Caco-2 (cell line): ENCODE data around the gene PUM1. TPM values are rescaled to one million over a fixed set of nuclear protein-coding genes. Genes with fewer than 3 reads are reported as not detected.

Experiments used
- BruUV-seq: library from RNA; stranded (reverse); fragments of 400-500 nt; replicated peaks from 2 replicates; lab custom pipeline; 2021; lab: Mats Ljungman, UMichigan
- CTCF ChIA-PET: fragments of 300-600 bp; sonication (Branson Sonifier 250); formaldehyde crosslinking; loops from one replicate; lab custom pipeline; 2022; ENCODE audit warnings: antibody characterized with exemption; lab: Charles Lee
- POLR2A ChIA-PET: fragments of 300-600 bp; sonication (Branson Sonifier 250); formaldehyde crosslinking; loops from one replicate; lab custom pipeline; 2022; ENCODE audit warnings: antibody characterized with exemption; lab: Charles Lee
- DNase-seq, 2 experiments: peaks; one replicate each; pipeline versions ENCODE4 v3.0.0 to v3.0.0-alpha.2; 2020 to 2022
- H3K27me3 ChIP-seq: replicated peaks from 2 replicates; pipeline ENCODE4 v1.6.0; 2011; ENCODE audit warnings: low read length; ENCODE audit not compliant: control insufficient read depth, insufficient read depth
- H3K36me3 ChIP-seq: 2 replicates; pipeline ENCODE4 v1.5.1; 2011; ENCODE audit warnings: low read length; ENCODE audit not compliant: control insufficient read depth, insufficient read depth
- H3K4me1 ChIP-seq: fragments of 250-450 bp; sonication (Bioruptor Pico); 2 replicates; pipeline ENCODE4 v1.5.1; 2020; ENCODE audit warnings: mild to moderate bottlenecking
- H3K4me3 ChIP-seq: 2 replicates; pipeline ENCODE4 v1.5.1; 2011; ENCODE audit warnings: low read depth, mild to moderate bottlenecking, control low read depth, low read length
- H3K9me3 ChIP-seq: fragments of 250-450 bp; sonication (Bioruptor Pico); 2 replicates; pipeline ENCODE4 v1.5.1; 2020; ENCODE audit warnings: mild to moderate bottlenecking, moderate library complexity
- H3K27ac Mint-ChIP-seq: one replicate; pipeline ENCODE4 v1.8.0; 2022; ENCODE audit warnings: mixed read lengths; ENCODE audit not compliant: unreplicated experiment
- H3K27me3 Mint-ChIP-seq: one replicate; pipeline ENCODE4 v1.8.0; 2022; ENCODE audit warnings: mixed read lengths; ENCODE audit not compliant: insufficient read depth, unreplicated experiment
- H3K36me3 Mint-ChIP-seq: one replicate; pipeline ENCODE4 v1.8.0; 2022; ENCODE audit warnings: mild to moderate bottlenecking, mixed read lengths; ENCODE audit not compliant: insufficient read depth, unreplicated experiment
- H3K4me1 Mint-ChIP-seq: one replicate; pipeline ENCODE4 v1.8.0; 2022; ENCODE audit warnings: low read depth, mixed read lengths; ENCODE audit not compliant: unreplicated experiment
- H3K4me3 Mint-ChIP-seq: one replicate; pipeline ENCODE4 v1.8.0; 2022; ENCODE audit warnings: mild to moderate bottlenecking, moderate library complexity, mixed read lengths; ENCODE audit not compliant: unreplicated experiment
- H3K9me3 Mint-ChIP-seq: one replicate; pipeline ENCODE4 v1.8.0; 2022; ENCODE audit warnings: mixed read lengths; ENCODE audit not compliant: unreplicated experiment
- intact Hi-C: fragments of 100-400 bp; cut with micrococcal nuclease; formaldehyde crosslinking; loops from one replicate; pipeline ENCODE4 v1.10.0; 2022; ENCODE audit not compliant: unreplicated experiment
- total RNA-seq: library from RNA; stranded (reverse); gene quantifications from 2 replicates; pipeline ENCODE4 v1.2.3, GENCODE V29; 2022
- TF ChIP-seq, protein P1 (sequence below), 2 experiments: fragments of 200-600 bp in 1 of 2; IDR thresholded peaks; 1 replicate in 1 of 2; 2 replicates in 1 of 2; pipeline versions ENCODE4 v1.5.1 to v1.8.0; 2011 to 2022; ENCODE audit warnings: antibody characterized with exemption in 1 of 2, control low read depth in 1 of 2, inconsistent platforms in 1 of 2, low read depth in 1 of 2, low read length in 1 of 2, mild to moderate bottlenecking in 1 of 2, moderate library complexity in 1 of 2; ENCODE audit not compliant: insufficient read depth in 1 of 2, severe bottlenecking in 1 of 2, unreplicated experiment in 1 of 2

The PUM1 gene
- total RNA-seq, 1 experiment from 2014 or later, result 93.7 TPM

GRCh38 chr1:31011719-31012118 lies 53.8 kb downstream of the PUM1 start:
- H3K36me3 Mint-ChIP-seq, result peaks cover 22% of the 10 kb centered on the region
- intact Hi-C loops, result no loop called here
- Histone ChIP-seq H3K4me1 (peaks cover 36% of the 10 kb centered on the region), H3K27me3 (no peaks in the 10 kb centered on the region), H3K9me3 (no peaks in the 10 kb centered on the region), H3K36me3 (no peaks in the 10 kb centered on the region), H3K4me3 (no peak overlapping the region)
- TF ChIP-seq, protein P1, sequence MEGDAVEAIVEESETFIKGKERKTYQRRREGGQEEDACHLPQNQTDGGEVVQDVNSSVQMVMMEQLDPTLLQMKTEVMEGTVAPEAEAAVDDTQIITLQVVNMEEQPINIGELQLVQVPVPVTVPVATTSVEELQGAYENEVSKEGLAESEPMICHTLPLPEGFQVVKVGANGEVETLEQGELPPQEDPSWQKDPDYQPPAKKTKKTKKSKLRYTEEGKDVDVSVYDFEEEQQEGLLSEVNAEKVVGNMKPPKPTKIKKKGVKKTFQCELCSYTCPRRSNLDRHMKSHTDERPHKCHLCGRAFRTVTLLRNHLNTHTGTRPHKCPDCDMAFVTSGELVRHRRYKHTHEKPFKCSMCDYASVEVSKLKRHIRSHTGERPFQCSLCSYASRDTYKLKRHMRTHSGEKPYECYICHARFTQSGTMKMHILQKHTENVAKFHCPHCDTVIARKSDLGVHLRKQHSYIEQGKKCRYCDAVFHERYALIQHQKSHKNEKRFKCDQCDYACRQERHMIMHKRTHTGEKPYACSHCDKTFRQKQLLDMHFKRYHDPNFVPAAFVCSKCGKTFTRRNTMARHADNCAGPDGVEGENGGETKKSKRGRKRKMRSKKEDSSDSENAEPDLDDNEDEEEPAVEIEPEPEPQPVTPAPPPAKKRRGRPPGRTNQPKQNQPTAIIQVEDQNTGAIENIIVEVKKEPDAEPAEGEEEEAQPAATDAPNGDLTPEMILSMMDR (IDR thresholded peaks at IDR 0.05; ENCODE audit: insufficient read depth in 1 of 2, low read depth in 1 of 2, low read length in 1 of 2, severe bottlenecking in 1 of 2, unreplicated experiment in 1 of 2), result no peak
- no peaks in the 10 kb centered on the region for H3K27me3 Mint-ChIP-seq
- H3K4me3 Mint-ChIP-seq, result no peak overlapping the region
- no peak overlapping the region for H3K27ac Mint-ChIP-seq
- ChIA-PET CTCF (no interaction called here), POLR2A (no interaction called here)
- no peaks in the 10 kb centered on the region for H3K9me3 Mint-ChIP-seq
- DNase-seq, result no peak
- BruUV-seq, result no TSS peak
- H3K4me1 Mint-ChIP-seq, result peaks cover 26% of the 10 kb centered on the region

- no peak overlapping the region for H3K4me3 ChIP-seq
- ChIA-PET POLR2A (interaction anchor here (0.5 kb wide), 1 partner anchor 123 kb away, joined by 3 read pairs; no protein-coding TSS in a partner anchor), CTCF (interaction anchor here (0.5 kb wide), 1 partner anchor 92 kb away, joined by 4 read pairs; no protein-coding TSS in a partner anchor)
Observed at GRCh38 chr1:31010086-31010989, 55.2 kb downstream of the PUM1 start.

GRCh38 chr1:31007462-31007991 lies 58.0 kb downstream of the PUM1 start:
- peaks cover 63% of the 10 kb centered on the region for H3K4me1 ChIP-seq
- no peaks in the 10 kb centered on the region for H3K36me3 ChIP-seq
- no TSS peak for BruUV-seq
- H3K4me3 Mint-ChIP-seq, result no peak overlapping the region
- H3K36me3 Mint-ChIP-seq, result peaks cover 44% of the 10 kb centered on the region
- TF ChIP-seq, protein P1 (IDR thresholded peaks at IDR 0.05; ENCODE audit: insufficient read depth in 1 of 2, low read depth in 1 of 2, low read length in 1 of 2, severe bottlenecking in 1 of 2, unreplicated experiment in 1 of 2), result no peak
- H3K9me3 ChIP-seq, result no peaks in the 10 kb centered on the region
- POLR2A ChIA-PET, result interaction anchor here (0.6 kb wide), 1 partner anchor 366 kb away, joined by 6 read pairs; no protein-coding TSS in a partner anchor
- H3K27ac Mint-ChIP-seq, result no peak overlapping the region
- H3K4me1 Mint-ChIP-seq, result peaks cover 43% of the 10 kb centered on the region
- no peak for DNase-seq
- no peaks in the 10 kb centered on the region for H3K27me3 ChIP-seq
- intact Hi-C loops, result loop anchor here (1.0 kb wide), 1 partner anchor 37 kb away; no protein-coding TSS in a partner anchor
- H3K27me3 Mint-ChIP-seq, result no peaks in the 10 kb centered on the region
- no peak overlapping the region for H3K4me3 ChIP-seq
- no peaks in the 10 kb centered on the region for H3K9me3 Mint-ChIP-seq
- CTCF ChIA-PET, result interaction anchor here (0.5 kb wide), 1 partner anchor 16 kb away, joined by 3 read pairs; no protein-coding TSS in a partner anchor

More at GRCh38 chr1:31010086-31010989, 55.2 kb downstream of the PUM1 start:
- intact Hi-C loops, result no loop called here
- no peak overlapping the region for H3K27ac Mint-ChIP-seq
- no peaks in the 10 kb centered on the region for H3K27me3 Mint-ChIP-seq
- no peaks in the 10 kb centered on the region for H3K9me3 Mint-ChIP-seq
- no peaks in the 10 kb centered on the region for H3K9me3 ChIP-seq
- no TSS peak for BruUV-seq
- H3K4me1 ChIP-seq, result peaks cover 49% of the 10 kb centered on the region
- peaks cover 39% of the 10 kb centered on the region for H3K4me1 Mint-ChIP-seq
- TF ChIP-seq, protein P1 (IDR thresholded peaks at IDR 0.05; ENCODE audit: insufficient read depth in 1 of 2, low read depth in 1 of 2, low read length in 1 of 2, severe bottlenecking in 1 of 2, unreplicated experiment in 1 of 2), result no peak
- no peaks in the 10 kb centered on the region for H3K27me3 ChIP-seq
- peaks cover 35% of the 10 kb centered on the region for H3K36me3 Mint-ChIP-seq
- no peak overlapping the region for H3K4me3 Mint-ChIP-seq
- DNase-seq, result no peak
- no peaks in the 10 kb centered on the region for H3K36me3 ChIP-seq
